CD4-positive, alpha-beta T cell treated with Interleukin-10 for 1 hour (primary cell): ENCODE measurements around the gene RPLP1.

Source experiments
- DNase-seq: peaks from one replicate; pipeline ENCODE4 v3.0.0-alpha.2; 2020

RPLP1 gene

DNA sequence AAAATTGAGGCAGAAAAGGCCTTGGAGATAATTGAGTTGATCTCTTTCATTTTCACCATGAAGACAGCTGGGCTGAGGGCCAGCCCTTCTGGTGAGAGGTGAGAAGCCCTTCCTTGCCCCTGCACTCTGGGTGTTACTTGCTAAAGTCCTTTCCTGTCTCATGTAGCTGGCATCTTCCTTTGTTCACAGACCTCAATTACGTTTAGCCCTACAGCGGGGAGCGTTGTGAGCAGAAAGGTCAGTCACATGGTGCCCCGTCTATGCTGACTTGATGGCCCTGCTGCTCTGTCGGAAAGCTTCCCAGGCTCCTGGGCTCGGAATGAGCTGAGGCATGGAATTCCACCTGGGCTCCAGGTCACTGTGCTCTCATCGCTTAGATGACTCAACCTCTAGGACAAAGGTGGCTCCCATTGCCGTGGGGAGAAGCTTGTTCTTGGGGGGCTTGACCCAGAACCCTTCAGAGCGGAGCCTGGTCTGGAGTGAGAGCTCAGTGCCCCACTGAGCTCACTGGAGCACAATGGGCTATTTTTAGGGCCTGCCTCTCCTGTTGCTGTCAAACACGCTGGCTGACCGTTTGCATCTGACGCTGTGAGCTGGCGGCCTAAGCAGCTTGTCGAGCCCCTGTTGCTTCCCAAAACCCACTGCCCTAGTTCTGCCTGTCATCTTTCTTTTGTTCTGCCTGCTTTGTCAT, 47.0 kb downstream of the RPLP1 start:
- DNase-seq, result no peak

DNA sequence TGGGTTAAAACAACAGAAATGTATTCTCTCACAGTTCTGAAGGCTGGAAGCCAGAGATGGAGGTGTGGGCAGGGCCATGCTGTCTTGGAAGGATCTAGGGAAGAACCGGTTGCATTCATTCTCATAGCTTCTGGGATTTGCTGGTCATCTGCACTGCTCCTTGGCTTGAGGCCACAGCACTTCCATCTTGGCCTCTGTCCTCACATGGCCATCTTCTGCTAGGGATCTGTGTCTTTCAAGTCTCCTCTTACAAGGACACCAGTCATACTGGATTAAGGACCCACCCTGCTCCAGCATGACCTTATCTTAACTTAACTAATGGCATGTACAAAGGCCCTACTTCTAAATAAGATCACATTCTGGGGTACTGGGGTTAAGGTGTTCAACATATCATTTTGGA, 47.7 kb downstream of the RPLP1 start:
- DNase-seq, result no peak

DNA sequence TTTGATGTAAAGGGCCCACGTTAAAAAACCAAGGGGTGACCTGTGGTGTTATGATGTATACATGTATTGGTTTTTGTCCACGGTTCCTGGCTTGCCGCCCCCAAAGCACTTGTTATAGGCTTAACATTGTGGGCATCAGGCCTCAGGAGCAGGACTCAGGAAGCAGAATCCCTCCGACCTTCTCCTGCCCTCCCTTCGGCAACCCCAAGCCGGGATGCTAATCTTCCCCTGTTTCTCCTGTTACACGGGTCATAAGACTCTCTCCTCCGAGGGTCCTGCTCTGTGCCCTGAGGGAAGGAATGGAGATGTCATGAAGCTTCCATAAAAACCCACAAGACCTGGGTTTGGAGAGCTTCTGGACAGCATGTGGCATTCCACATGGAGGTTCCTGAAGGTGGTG, 48.8 kb downstream of the RPLP1 start:
- DNase-seq, result no peak

DNA sequence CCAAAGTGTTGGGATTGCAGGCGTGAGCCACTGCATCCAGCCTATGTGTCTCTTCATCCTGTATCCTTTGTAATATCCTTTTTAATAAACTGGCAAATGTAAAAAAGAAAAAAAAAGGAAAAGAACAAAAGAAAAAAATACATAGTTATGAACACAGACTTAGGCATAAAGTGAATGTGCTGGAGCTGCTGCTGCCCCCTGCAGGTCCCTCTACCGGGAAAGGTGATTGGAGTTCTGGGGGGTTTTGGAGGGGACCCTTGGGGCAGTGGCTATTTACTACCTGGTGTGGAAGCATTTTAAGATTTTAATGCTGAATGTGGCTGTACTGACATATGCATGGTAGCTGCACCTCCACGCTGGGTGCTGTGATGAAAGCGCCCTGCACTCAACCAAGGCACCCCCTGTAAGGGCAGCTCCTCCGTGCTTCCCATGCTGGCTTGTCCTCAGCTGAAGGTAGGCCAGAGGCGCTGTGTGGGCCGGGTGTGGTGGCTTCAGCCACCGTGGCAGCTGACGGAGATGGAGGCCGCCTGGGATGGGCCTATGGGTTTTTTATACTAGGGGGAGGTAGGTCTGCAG, 49.9 kb downstream of the RPLP1 start:
- DNase-seq, result no peak

DNA sequence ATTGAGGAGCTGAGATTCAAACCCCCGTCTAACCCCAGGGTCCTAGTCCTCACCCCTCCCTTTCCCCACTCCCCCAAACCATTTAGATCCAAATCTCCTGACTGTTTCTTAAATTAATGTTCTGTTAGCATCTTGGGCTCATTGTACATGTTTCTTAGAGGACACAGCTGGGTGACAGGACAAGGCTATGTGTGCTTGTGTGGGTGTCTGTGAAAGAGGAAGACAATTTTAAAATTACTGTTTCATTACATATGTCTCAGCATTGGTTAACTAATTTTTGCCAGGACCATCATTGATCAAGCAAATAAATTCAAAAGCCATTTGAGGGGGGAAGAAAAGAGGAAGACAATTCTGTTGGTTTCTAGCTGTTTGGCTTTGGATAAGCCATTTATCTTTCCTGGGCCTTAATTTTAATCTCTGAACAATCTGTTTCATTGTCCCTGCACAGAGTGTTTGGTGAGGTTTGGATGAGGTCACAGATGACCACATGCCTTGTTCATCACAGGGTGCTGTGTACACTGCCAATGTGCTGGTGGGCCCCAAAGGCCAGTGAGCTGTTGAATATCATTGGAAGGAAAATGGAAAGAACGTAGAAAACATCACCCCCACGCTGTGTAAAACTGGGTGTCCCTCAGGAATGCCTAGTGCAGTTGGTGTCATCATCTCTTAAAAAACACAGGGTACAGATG, 51.9 kb downstream of the RPLP1 start:
- no peak for DNase-seq
